ENCODE data around the gene BORCS6. TPM values are rescaled to one million over a fixed set of nuclear protein-coding genes. Genes with fewer than 3 reads are reported as not detected.
A peak's percentile ranks its signal among the peaks of the same experiment; 100 is the strongest.

The BORCS6 gene
- total and polyA plus RNA-seq, 2 donors: 8.5 to 11.4 TPM

DNA sequence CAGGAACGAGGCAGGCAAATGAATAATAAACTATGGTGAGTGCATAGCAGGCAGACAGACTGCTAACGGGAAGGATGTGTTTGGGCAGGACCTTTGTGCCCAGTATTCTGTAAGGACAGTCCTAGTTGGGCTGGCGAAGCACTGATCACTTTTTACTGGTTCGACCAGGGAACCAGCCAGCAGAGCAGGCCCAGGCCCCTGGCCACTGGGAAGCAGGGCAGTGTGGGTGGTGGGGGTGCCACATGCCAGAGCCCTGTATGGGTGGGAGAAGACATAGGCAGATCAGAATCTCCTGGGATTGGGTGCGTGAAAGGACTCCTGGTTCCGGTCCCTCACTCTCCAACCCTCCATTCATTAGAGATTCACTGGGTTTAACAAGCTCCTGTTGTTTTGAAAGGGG lies 23.2 kb downstream of the BORCS6 start:
- DNase-seq (ENCODE audit: low read depth in 6 of 9, low spot score in 9 of 9): no peak
- Histone ChIP-seq H3K36me3 (ENCODE audit: control insufficient read depth in 2 of 2, insufficient read depth in 2 of 2, low read length in 1 of 2) (peaks cover under 1 to 2% of the 10 kb centered on the region in 2 donors), H3K4me3 (ENCODE audit: low read length in 2 of 2) (no peak overlapping the region), H3K27ac (ENCODE audit: low read depth in 1 of 2, low read length in 1 of 2) (no peak overlapping the region), H3K4me1 (ENCODE audit: control insufficient read depth in 2 of 2, insufficient read depth in 2 of 2, low read length in 2 of 2) (peaks cover 21 to 30% of the 10 kb centered on the region in 2 donors), H3K27me3 (ENCODE audit: control insufficient read depth in 2 of 2, insufficient read depth in 1 of 2, low read length in 1 of 2) (no peaks in the 10 kb centered on the region), H3K9me3 (ENCODE audit: control insufficient read depth in 2 of 2, insufficient read depth in 1 of 2, low read length in 1 of 2) (peaks cover 0 to 6% of the 10 kb centered on the region in 2 donors)
- 98% methylated on average over 6 of the region's 6 CpGs for WGBS

DNA sequence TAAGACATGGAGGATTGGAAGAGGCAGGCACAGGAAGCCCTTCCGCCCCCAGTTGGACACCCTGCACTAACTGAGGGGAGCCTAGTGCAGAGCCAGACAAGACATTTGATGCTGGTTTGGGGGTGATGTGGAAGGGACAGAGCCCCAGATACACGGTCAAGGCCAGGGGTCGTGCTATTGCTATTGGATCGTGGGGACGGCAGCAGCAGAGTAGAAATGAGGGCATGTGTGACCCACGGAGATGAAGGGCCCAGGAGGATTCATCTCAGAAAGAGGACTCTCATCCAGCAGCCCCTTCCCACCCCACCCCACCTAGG lies 25.2 kb downstream of the BORCS6 start:
- Histone ChIP-seq H3K27me3 (ENCODE audit: control insufficient read depth in 2 of 2, insufficient read depth in 1 of 2, low read length in 1 of 2) (no peaks in the 10 kb centered on the region), H3K4me3 (ENCODE audit: low read length in 2 of 2) (peak overlapping the region in 1 of 2 donors; percentile 63), H3K4me1 (ENCODE audit: control insufficient read depth in 2 of 2, insufficient read depth in 2 of 2, low read length in 2 of 2) (peaks cover 30 to 46% of the 10 kb centered on the region in 2 donors), H3K36me3 (ENCODE audit: control insufficient read depth in 2 of 2, insufficient read depth in 2 of 2, low read length in 1 of 2) (peaks cover 20% of the 10 kb centered on the region in 2 donors), H3K9me3 (ENCODE audit: control insufficient read depth in 2 of 2, insufficient read depth in 1 of 2, low read length in 1 of 2) (peaks cover 0 to 6% of the 10 kb centered on the region in 2 donors), H3K27ac (ENCODE audit: low read depth in 1 of 2, low read length in 1 of 2) (peak overlapping the region; percentile 98 to 99)
- no peak for DNase-seq (ENCODE audit: low read depth in 6 of 9, low spot score in 9 of 9)
- 93% methylated on average over 6 of the region's 6 CpGs for WGBS

DNA sequence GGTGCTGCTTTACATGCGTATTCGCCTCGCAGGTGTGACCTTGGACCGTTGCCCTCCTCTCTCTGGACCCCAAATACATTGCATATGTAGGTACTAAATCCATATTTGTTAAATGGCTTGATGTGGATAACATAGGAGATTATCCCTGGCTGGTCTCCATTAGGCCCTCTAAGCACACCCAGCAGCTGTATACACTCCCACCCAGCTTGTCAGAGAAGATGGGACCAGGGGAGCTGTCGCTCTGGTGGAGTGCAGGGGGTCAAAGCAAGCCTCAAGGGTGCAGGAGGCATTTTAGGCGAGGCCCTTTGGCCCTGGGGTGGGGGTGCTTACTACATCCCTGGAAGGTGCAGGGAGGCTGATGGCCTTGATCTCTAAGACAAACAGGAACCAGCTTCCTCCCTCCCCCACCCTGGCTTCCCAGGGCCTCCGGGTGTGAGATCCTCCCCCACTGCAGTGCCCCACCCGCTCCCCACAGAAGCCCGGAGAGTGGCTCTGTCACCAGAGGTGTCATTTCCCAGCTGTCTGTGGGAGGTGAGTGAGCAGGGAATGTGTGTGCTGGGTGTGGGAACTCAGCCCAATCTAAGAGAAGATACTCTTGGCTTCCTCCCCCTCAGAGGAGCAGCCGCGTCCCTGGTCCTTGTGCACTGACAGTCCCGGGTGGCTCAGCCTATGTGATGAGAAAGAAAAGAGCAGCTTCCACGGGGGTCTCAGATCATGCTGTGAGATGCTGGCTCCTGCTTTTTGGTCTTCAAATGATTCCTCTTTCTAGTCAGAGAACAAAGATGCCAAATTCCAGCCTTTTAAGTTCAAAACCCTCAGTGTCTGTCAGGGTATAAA lies 25.8 kb downstream of the BORCS6 start:
- 37% methylated on average over 13 of the region's 13 CpGs for WGBS
- Histone ChIP-seq H3K27ac (ENCODE audit: low read depth in 1 of 2, low read length in 1 of 2) (peak overlapping the region; percentile 98 to 99), H3K4me1 (ENCODE audit: control insufficient read depth in 2 of 2, insufficient read depth in 2 of 2, low read length in 2 of 2) (peaks cover 30 to 52% of the 10 kb centered on the region in 2 donors)

DNA sequence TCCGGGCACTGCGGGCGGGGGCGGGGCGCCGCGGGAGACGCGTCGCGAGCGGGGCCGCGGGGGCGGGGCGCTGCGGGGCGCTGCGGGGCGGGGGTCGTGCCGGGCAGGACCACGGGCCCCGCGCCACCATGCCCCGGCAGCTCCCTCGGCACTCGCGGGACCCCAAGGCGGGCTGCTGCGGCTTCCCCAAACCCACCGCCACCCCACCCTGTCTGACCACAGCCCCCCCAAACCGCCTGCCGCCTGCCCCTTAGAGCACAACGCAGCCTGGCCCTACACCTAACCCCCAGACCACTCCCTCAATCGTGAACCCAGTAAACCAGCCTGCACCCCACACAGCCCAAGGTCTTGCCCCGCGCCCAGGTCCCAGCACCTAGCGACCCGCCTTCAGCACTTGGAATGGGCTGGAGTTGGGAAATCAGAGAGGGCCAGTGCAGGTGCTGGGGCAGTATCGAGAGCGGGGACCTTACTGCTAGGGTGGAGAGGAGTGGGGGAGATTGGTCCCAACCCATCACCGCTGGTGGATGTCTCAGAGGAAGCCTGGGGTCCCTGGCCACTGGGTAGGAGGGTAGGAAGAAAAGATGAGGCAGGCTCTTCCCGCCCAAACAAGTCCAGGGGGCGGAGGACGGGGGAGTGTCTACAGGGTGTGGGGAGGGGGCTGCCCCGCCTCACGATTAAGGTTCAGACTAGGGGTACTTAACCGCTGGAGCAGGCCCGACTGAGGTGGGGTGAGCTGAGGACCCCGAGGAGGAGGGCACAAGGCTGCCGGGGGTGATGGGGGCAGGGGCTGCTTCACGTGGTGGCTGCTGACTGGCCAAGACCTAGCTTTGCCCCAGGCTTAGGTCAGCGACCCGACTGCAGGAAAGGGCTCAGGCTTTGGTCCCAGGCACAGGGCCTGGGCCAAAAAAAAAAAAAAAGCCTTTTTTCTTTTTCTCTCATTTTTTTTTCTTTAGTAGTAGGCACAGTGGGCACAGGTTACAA lies 26.7 kb downstream of the BORCS6 start:
- H3K27me3 ChIP-seq (ENCODE audit: control insufficient read depth in 2 of 2, insufficient read depth in 1 of 2, low read length in 1 of 2): no peaks in the 10 kb centered on the region
- peak in 2 of 9 donors; percentile 57 to 79 for DNase-seq (ENCODE audit: low read depth in 6 of 9, low spot score in 9 of 9)
- peak overlapping the region; percentile 63 to 100 for H3K4me3 ChIP-seq (ENCODE audit: low read length in 2 of 2)
- H3K36me3 ChIP-seq (ENCODE audit: control insufficient read depth in 2 of 2, insufficient read depth in 2 of 2, low read length in 1 of 2): peaks cover 26 to 30% of the 10 kb centered on the region in 2 donors
- WGBS: 20% methylated on average over 55 of the region's 55 CpGs
- peak overlapping the region; percentile 98 to 99 for H3K27ac ChIP-seq (ENCODE audit: low read depth in 1 of 2, low read length in 1 of 2)
- H3K9me3 ChIP-seq (ENCODE audit: control insufficient read depth in 2 of 2, insufficient read depth in 1 of 2, low read length in 1 of 2): peaks cover 0 to 6% of the 10 kb centered on the region in 2 donors
- H3K4me1 ChIP-seq (ENCODE audit: control insufficient read depth in 2 of 2, insufficient read depth in 2 of 2, low read length in 2 of 2): peaks cover 35 to 59% of the 10 kb centered on the region in 2 donors

More for the DNA sequence above, 25.8 kb downstream of the BORCS6 start:
- H3K27me3 ChIP-seq (ENCODE audit: control insufficient read depth in 2 of 2, insufficient read depth in 1 of 2, low read length in 1 of 2): no peaks in the 10 kb centered on the region
- peaks cover 25% of the 10 kb centered on the region in 2 donors for H3K36me3 ChIP-seq (ENCODE audit: control insufficient read depth in 2 of 2, insufficient read depth in 2 of 2, low read length in 1 of 2)
- H3K4me3 ChIP-seq (ENCODE audit: low read length in 2 of 2): peak overlapping the region; percentile 35 to 63
- peaks cover 0 to 6% of the 10 kb centered on the region in 2 donors for H3K9me3 ChIP-seq (ENCODE audit: control insufficient read depth in 2 of 2, insufficient read depth in 1 of 2, low read length in 1 of 2)
- peak in 5 of 9 donors; percentile 77 to 91 (median 83) for DNase-seq (ENCODE audit: low read depth in 6 of 9, low spot score in 9 of 9)

DNA sequence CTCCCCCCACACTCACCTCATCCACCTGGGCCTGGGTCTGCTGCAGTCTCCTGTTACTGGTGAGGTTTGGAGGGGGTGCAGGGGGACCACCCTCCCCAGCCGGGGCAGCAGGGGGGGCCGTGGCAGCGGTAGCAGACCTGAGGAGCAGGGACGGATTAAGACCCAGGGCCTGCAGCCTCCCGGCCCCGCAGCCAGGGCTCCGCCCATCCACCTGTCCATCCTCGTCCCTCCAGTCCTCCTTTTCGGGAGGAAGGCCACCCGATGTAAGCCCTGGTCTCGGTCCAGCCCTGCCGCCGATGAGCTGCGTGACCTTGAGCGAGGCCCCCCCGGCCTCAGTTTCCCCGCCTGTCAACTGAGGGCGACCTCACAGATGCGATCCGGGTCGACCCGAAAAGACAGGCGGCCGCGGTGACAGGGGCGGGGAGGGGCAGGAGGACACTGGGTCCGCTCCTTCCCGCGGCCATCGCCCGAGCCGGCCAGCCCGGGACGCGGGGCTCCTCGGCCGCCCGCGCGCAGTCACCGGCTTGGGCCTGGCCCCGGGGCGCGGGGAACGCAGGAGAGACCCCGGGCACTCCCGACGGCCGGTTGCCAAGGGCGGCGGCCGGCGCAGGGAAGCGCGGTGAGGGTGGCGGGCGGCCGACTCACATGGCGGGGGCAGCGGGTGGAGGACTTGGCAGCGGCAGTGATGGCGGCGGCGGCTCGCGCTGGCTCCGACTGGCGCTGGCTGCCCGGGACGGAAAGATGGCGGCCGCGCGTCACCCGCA lies 27.6 kb downstream of the BORCS6 start, which contains the start of gene VAMP2:
TSS of gene VAMP2 (minus strand) at position 716 of the 764 bp plus-strand sequence. CDS start at position 647, 69 bp downstream.
- peaks cover 0 to 6% of the 10 kb centered on the region in 2 donors for H3K9me3 ChIP-seq (ENCODE audit: control insufficient read depth in 2 of 2, insufficient read depth in 1 of 2, low read length in 1 of 2)
- no peaks in the 10 kb centered on the region for H3K27me3 ChIP-seq (ENCODE audit: control insufficient read depth in 2 of 2, insufficient read depth in 1 of 2, low read length in 1 of 2)
- peak within 1 kb of the TSS; percentile 98 to 99 for H3K27ac ChIP-seq (ENCODE audit: low read depth in 1 of 2, low read length in 1 of 2)
- H3K4me1 ChIP-seq (ENCODE audit: control insufficient read depth in 2 of 2, insufficient read depth in 2 of 2, low read length in 2 of 2): peaks cover 35 to 63% of the 10 kb centered on the region in 2 donors
- peak in 4 of 9 donors; percentile 72 to 89 (median 81) for DNase-seq (ENCODE audit: low read depth in 6 of 9, low spot score in 9 of 9)
- under 1% methylated on average over 75 of the region's 75 CpGs for WGBS
- peak within 1 kb of the TSS; percentile 98 to 100 for H3K4me3 ChIP-seq (ENCODE audit: low read length in 2 of 2)
- peaks cover 26 to 31% of the 10 kb centered on the region in 2 donors for H3K36me3 ChIP-seq (ENCODE audit: control insufficient read depth in 2 of 2, insufficient read depth in 2 of 2, low read length in 1 of 2)

DNA sequence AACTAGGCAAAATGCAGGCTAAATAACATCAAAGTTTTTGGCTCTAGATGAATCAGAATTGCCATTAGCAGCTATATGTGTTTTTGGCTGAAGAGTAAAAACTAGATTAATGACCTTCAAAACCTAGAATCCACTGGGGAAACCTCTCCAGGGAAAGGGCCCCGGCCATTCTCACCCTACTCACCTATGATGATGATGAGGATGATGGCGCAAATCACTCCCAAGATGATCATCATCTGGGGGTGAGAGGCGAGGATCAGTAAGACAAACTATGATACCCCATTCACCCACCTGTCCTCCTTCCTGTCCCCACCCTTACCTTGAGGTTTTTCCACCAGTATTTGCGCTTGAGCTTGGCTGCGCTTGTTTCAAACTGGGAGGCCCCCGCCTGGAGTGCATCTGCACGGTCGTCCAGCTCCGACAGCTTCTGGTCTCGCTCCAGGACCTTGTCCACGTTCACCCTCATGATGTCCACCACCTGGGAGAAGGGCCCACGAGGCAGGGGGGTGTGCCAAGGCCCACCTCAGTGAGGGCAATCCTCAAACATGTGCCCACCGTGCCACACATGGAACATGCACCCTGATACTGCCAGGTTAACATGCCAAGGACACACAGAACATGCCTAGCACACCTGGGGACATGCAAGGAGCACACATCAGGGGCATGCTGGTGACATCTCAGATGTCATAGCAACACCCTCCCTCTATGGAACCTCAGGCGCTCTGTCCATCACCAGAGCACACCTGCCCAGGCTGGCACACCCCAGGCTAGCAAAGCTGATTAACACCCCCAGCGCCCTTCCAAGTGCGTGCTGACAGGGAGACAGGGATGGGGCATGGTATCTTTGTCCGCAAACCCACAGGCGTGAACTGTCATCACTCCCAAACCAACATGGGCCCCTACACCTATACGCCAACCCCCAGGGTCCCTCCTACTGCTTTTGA lies 28.4 kb downstream of the BORCS6 start:
- peaks cover 38 to 71% of the 10 kb centered on the region in 2 donors for H3K4me1 ChIP-seq (ENCODE audit: control insufficient read depth in 2 of 2, insufficient read depth in 2 of 2, low read length in 2 of 2)
- DNase-seq (ENCODE audit: low read depth in 6 of 9, low spot score in 9 of 9): no peak
- 87% methylated on average over 19 of the region's 19 CpGs for WGBS

DNA sequence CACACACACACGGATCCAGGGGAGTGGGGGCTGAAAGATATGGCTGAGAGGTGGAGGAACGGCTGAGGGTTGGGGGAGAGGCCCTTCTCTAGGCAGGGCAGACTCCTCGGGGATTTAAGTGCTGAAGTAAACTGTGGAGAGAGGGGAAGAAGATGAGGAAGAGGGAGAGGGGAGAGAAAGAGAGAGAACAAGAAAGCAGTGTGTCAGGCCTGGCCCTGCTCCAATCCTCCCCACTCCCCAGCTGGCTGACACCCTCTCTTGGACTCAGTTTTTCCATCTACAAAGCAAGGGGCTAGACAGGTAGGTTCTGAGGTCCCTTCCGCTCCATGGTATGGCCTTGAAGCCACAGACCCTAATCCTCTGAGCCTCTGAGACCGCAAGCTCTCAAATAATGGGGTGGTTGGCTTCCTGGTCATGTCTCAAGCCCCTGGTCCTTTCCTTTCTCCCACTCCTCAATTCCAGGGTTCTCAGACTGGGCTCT lies 29.2 kb downstream of the BORCS6 start:
- Histone ChIP-seq H3K4me1 (ENCODE audit: control insufficient read depth in 2 of 2, insufficient read depth in 2 of 2, low read length in 2 of 2) (peaks cover 40 to 76% of the 10 kb centered on the region in 2 donors), H3K9me3 (ENCODE audit: control insufficient read depth in 2 of 2, insufficient read depth in 1 of 2, low read length in 1 of 2) (peaks cover 0 to 6% of the 10 kb centered on the region in 2 donors), H3K36me3 (ENCODE audit: control insufficient read depth in 2 of 2, insufficient read depth in 2 of 2, low read length in 1 of 2) (peaks cover 26 to 31% of the 10 kb centered on the region in 2 donors), H3K4me3 (ENCODE audit: low read length in 2 of 2) (no peak overlapping the region), H3K27me3 (ENCODE audit: control insufficient read depth in 2 of 2, insufficient read depth in 1 of 2, low read length in 1 of 2) (no peaks in the 10 kb centered on the region), H3K27ac (ENCODE audit: low read depth in 1 of 2, low read length in 1 of 2) (no peak overlapping the region)
- 91% methylated on average over 5 of the region's 5 CpGs for whole genome bisulfite sequencing
- DNase-seq (ENCODE audit: low read depth in 6 of 9, low spot score in 9 of 9): no peak

More for the DNA sequence above, 28.4 kb downstream of the BORCS6 start:
- H3K9me3 ChIP-seq (ENCODE audit: control insufficient read depth in 2 of 2, insufficient read depth in 1 of 2, low read length in 1 of 2): peaks cover 0 to 6% of the 10 kb centered on the region in 2 donors
- H3K36me3 ChIP-seq (ENCODE audit: control insufficient read depth in 2 of 2, insufficient read depth in 2 of 2, low read length in 1 of 2): peaks cover 26 to 31% of the 10 kb centered on the region in 2 donors
- H3K27ac ChIP-seq (ENCODE audit: low read depth in 1 of 2, low read length in 1 of 2): peak overlapping the region; percentile 87 to 99
- H3K4me3 ChIP-seq (ENCODE audit: low read length in 2 of 2): peak overlapping the region; percentile 98 to 100
- no peaks in the 10 kb centered on the region for H3K27me3 ChIP-seq (ENCODE audit: control insufficient read depth in 2 of 2, insufficient read depth in 1 of 2, low read length in 1 of 2)
